CD8-positive, alpha-beta memory T cell (primary cell): Measurements from ENCODE around the gene STXBP6. TPM values are rescaled to one million over a fixed set of nuclear protein-coding genes. Genes with fewer than 3 reads are reported as not detected.
"Not testable (repeated sequence)": the region's sequence is repeated elsewhere in the genome, so short reads cannot be mapped to it uniquely, and the experiment has no call there.

Experiments
- CTCF ChIA-PET: fragments of 350-600 bp; sonication (Branson Sonifier 250); formaldehyde crosslinking; loops from one replicate; lab custom pipeline; 2021; ENCODE audit warnings: antibody characterized with exemption; lab: Charles Lee
- POLR2A ChIA-PET: fragments of 350-600 bp; sonication (Branson Sonifier 250); formaldehyde crosslinking; loops from one replicate; lab custom pipeline; 2021; ENCODE audit warnings: antibody characterized with exemption; lab: Charles Lee
- DNase-seq, 5 donors: peaks; one replicate each; pipeline versions ENCODE4 v3.0.0 to v3.0.0-alpha.2; 2020 to 2022; ENCODE audit warnings: mixed read lengths in 1 of 5
- H3K27ac ChIP-seq: one replicate; pipeline ENCODE4 v1.7.0; 2013; ENCODE audit warnings: low read depth, mild to moderate bottlenecking, low read length, moderate library complexity
- H3K27me3 ChIP-seq: 2 replicates; pipeline ENCODE4 v1.7.0; 2013; ENCODE audit warnings: low read length, mild to moderate bottlenecking; ENCODE audit not compliant: insufficient read depth, poor library complexity, severe bottlenecking
- H3K36me3 ChIP-seq: 2 replicates; pipeline ENCODE4 v1.7.0; 2013; ENCODE audit warnings: mild to moderate bottlenecking, low read length, moderate library complexity; ENCODE audit not compliant: insufficient read depth
- H3K4me1 ChIP-seq: 2 replicates; pipeline ENCODE4 v1.7.0; 2013; ENCODE audit warnings: mild to moderate bottlenecking, low read length, moderate library complexity; ENCODE audit not compliant: insufficient read depth
- H3K4me3 ChIP-seq: 2 replicates; pipeline ENCODE4 v1.7.0; 2013; ENCODE audit warnings: mild to moderate bottlenecking, low read length
- H3K9me3 ChIP-seq: 2 replicates; pipeline ENCODE4 v1.7.0; 2013; ENCODE audit warnings: mild to moderate bottlenecking, low read length
- H3K27ac Mint-ChIP-seq, 8 donors: one replicate each; pipeline ENCODE4 v1.8.0; 2020 to 2021; ENCODE audit warnings: mixed read lengths in 8 of 8, mild to moderate bottlenecking in 6 of 8, inconsistent platforms in 3 of 8, moderate library complexity in 3 of 8
- H3K27me3 Mint-ChIP-seq, 2 donors: one replicate each; pipeline ENCODE4 v1.8.0; 2020 to 2021; ENCODE audit warnings: mixed read lengths in 2 of 2, mild to moderate bottlenecking in 1 of 2, moderate library complexity in 1 of 2
- H3K36me3 Mint-ChIP-seq, 3 donors: one replicate each; pipeline ENCODE4 v1.8.0; 2020 to 2021; ENCODE audit warnings: mixed read lengths in 3 of 3, inconsistent platforms in 1 of 3, mild to moderate bottlenecking in 1 of 3
- H3K4me1 Mint-ChIP-seq, 3 donors: one replicate each; pipeline ENCODE4 v1.8.0; 2020 to 2021; ENCODE audit warnings: mixed read lengths in 3 of 3, inconsistent platforms in 1 of 3, mild to moderate bottlenecking in 1 of 3
- H3K4me3 Mint-ChIP-seq, 7 donors: one replicate each; pipeline ENCODE4 v1.8.0; 2020 to 2021; ENCODE audit warnings: mixed read lengths in 7 of 7, mild to moderate bottlenecking in 6 of 7, moderate library complexity in 4 of 7, inconsistent platforms in 2 of 7
- H3K9me3 Mint-ChIP-seq, 5 donors: one replicate each; pipeline ENCODE4 v1.8.0; 2020 to 2022; ENCODE audit warnings: mixed read lengths in 5 of 5, mild to moderate bottlenecking in 3 of 5, moderate library complexity in 2 of 5, inconsistent platforms in 1 of 5
- polyA plus RNA-seq: library from polyadenylated mRNA; unstranded; fragments of 300-500 nt; fragmentation: Illumina TruSeq; gene quantifications from one replicate; pipeline ENCODE4 v1.2.3, GENCODE V29; 2021
- total RNA-seq, 2 experiments: library from RNA; stranded (reverse); gene quantifications; one replicate each; pipeline ENCODE4 v1.2.3, GENCODE V29; 2021

The STXBP6 gene
- total and polyA plus RNA-seq, 3 experiments from 2014 or later, result 0.28 to 0.38 TPM; not detected in 1

- H3K36me3 Mint-ChIP-seq, H3K9me3 Mint-ChIP-seq, H3K27me3 ChIP-seq, H3K4me3 Mint-ChIP-seq, H3K27ac ChIP-seq, H3K27ac Mint-ChIP-seq, H3K4me1 Mint-ChIP-seq, H3K9me3 ChIP-seq, CTCF ChIA-PET, H3K36me3 ChIP-seq, H3K4me3 ChIP-seq, POLR2A ChIA-PET, H3K4me1 ChIP-seq, DNase-seq: not testable (repeated sequence)
- peaks cover 0 to 20% of the 10 kb centered on the region in 2 donors for H3K27me3 Mint-ChIP-seq
Observed at GRCh38 chr14:24962118-24962517, 87.8 kb downstream of the STXBP6 start.

DNA sequence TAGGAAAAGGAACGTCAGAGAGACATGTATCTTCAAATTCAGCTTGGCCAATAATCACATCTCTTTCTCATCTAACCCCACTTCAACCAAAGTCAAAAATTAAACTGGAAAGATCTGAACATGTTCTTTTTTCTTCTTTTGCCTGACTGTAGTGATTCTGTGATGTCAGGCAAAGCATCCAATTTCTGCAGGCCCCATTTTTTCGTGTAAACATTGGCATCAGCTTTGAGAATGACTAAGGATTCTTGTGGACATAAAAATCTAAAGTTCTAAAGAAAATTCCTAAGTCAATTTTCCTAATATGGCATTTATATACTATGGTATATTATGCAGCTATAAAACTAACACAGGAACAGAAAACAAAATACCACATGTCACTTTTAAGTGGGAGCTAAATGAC is 89.1 kb downstream of the STXBP6 start:
- Histone ChIP-seq H3K27me3 (no peaks in the 10 kb centered on the region), H3K4me3 (no peak overlapping the region), H3K27ac (no peak overlapping the region), H3K9me3 (no peaks in the 10 kb centered on the region), H3K36me3 (no peaks in the 10 kb centered on the region), H3K4me1 (no peaks in the 10 kb centered on the region)
- Mint-ChIP-seq H3K9me3 (peaks cover 0 to 1% (median 0%) of the 10 kb centered on the region in 5 donors), H3K27ac (peak overlapping the region in 1 of 8 donors; percentile 13), H3K4me1 (no peaks in the 10 kb centered on the region), H3K36me3 (no peaks in the 10 kb centered on the region), H3K27me3 (peaks cover 0 to 24% of the 10 kb centered on the region in 2 donors), H3K4me3 (no peak overlapping the region)
- DNase-seq, result no peak
- ChIA-PET CTCF (no interaction called here), POLR2A (no interaction called here)

- H3K9me3 Mint-ChIP-seq, result peaks cover 0 to 1% (median 0%) of the 10 kb centered on the region in 5 donors
- no peaks in the 10 kb centered on the region for H3K27me3 ChIP-seq
- ChIA-PET POLR2A (no interaction called here), CTCF (no interaction called here)
- H3K4me3 ChIP-seq, result no peak overlapping the region
- no peaks in the 10 kb centered on the region for H3K9me3 ChIP-seq
- H3K36me3 Mint-ChIP-seq, result peaks cover 0 to 2% (median 0%) of the 10 kb centered on the region in 3 donors
- no peak for DNase-seq
- H3K4me1 Mint-ChIP-seq, result no peaks in the 10 kb centered on the region
- no peaks in the 10 kb centered on the region for H3K36me3 ChIP-seq
- no peak overlapping the region for H3K27ac Mint-ChIP-seq
- no peak overlapping the region for H3K4me3 Mint-ChIP-seq
- no peak overlapping the region for H3K27ac ChIP-seq
- H3K4me1 ChIP-seq, result no peaks in the 10 kb centered on the region
- peaks cover 3 to 34% of the 10 kb centered on the region in 2 donors for H3K27me3 Mint-ChIP-seq
Observed at GRCh38 chr14:24959791-24960331, 90.1 kb downstream of the STXBP6 start.

GRCh38 chr14:24958271-24958670 is 91.7 kb downstream of the STXBP6 start:
- Mint-ChIP-seq H3K9me3 (peaks cover 0 to 1% (median 0%) of the 10 kb centered on the region in 5 donors), H3K4me3 (no peak overlapping the region), H3K36me3 (peaks cover 0 to 4% (median 0%) of the 10 kb centered on the region in 3 donors), H3K27me3 (peaks cover 5 to 45% of the 10 kb centered on the region in 2 donors), H3K27ac (no peak overlapping the region), H3K4me1 (no peaks in the 10 kb centered on the region)
- ChIA-PET POLR2A (no interaction called here), CTCF (no interaction called here)
- no peaks in the 10 kb centered on the region for H3K36me3 ChIP-seq
- no peaks in the 10 kb centered on the region for H3K9me3 ChIP-seq
- DNase-seq, result no peak
- H3K4me3 ChIP-seq, result no peak overlapping the region
- no peaks in the 10 kb centered on the region for H3K4me1 ChIP-seq
- no peaks in the 10 kb centered on the region for H3K27me3 ChIP-seq
- H3K27ac ChIP-seq, result no peak overlapping the region

GRCh38 chr14:24957814-24958213 is 92.1 kb downstream of the STXBP6 start:
- Histone ChIP-seq H3K27me3 (no peaks in the 10 kb centered on the region), H3K4me1 (no peaks in the 10 kb centered on the region), H3K4me3 (no peak overlapping the region), H3K27ac (no peak overlapping the region), H3K9me3 (no peaks in the 10 kb centered on the region), H3K36me3 (no peaks in the 10 kb centered on the region)
- CTCF ChIA-PET, result no interaction called here
- Mint-ChIP-seq H3K9me3 (peaks cover 0 to 1% (median 0%) of the 10 kb centered on the region in 5 donors), H3K4me1 (no peaks in the 10 kb centered on the region), H3K4me3 (no peak overlapping the region), H3K27ac (no peak overlapping the region), H3K36me3 (peaks cover 0 to 4% (median 0%) of the 10 kb centered on the region in 3 donors), H3K27me3 (peaks cover 5 to 49% of the 10 kb centered on the region in 2 donors)
- POLR2A ChIA-PET, result no interaction called here
- DNase-seq, result no peak

DNA sequence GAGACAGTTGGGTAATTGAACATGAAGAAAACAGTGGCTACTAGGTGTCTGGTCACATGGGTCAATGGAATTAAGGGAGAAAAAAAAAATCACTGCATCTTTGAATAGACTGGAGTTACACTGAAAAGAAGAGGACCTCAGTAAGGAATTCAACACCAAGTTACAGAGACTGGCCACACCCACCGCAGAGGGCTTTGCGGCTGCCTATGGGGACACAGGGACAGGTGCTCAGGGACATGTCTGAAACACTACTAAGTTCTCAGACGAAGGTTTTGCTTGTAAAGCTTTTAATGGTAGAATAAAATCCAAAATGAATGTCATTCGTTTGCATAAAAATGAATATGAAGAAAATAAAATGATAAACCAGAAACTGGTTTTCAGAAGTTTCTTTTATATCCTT is 93.8 kb downstream of the STXBP6 start:
- H3K4me1 ChIP-seq, result no peaks in the 10 kb centered on the region
- ChIA-PET POLR2A (no interaction called here), CTCF (no interaction called here)
- H3K27ac ChIP-seq, result no peak overlapping the region
- Mint-ChIP-seq H3K27me3 (peaks cover 5 to 45% of the 10 kb centered on the region in 2 donors), H3K9me3 (peaks cover 0 to 1% (median 0%) of the 10 kb centered on the region in 5 donors), H3K4me1 (no peaks in the 10 kb centered on the region), H3K4me3 (no peak overlapping the region), H3K36me3 (peaks cover 0 to 4% (median 0%) of the 10 kb centered on the region in 3 donors), H3K27ac (no peak overlapping the region)
- no peaks in the 10 kb centered on the region for H3K27me3 ChIP-seq
- no peak for DNase-seq
- no peaks in the 10 kb centered on the region for H3K36me3 ChIP-seq
- no peak overlapping the region for H3K4me3 ChIP-seq
- no peaks in the 10 kb centered on the region for H3K9me3 ChIP-seq

DNA sequence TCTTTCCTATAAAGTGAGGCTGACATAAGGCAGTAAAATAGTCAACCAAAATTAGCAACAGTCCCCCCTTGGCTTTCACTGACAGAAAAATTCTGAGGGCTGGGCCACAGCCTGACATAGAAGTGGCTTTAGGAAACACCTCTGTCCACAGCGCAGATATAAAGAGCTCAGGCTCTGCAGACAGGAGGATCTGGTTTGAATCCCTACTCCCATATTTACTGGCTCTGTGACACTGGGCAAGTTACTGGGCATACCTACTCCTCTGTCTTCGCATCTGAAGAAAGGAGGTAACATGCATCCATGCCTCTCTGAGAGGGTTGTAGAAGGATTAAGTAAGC is 95.3 kb downstream of the STXBP6 start:
- H3K9me3 ChIP-seq, result no peaks in the 10 kb centered on the region
- DNase-seq, result no peak
- Mint-ChIP-seq H3K4me3 (no peak overlapping the region), H3K36me3 (peaks cover 0 to 4% (median 0%) of the 10 kb centered on the region in 3 donors), H3K9me3 (peaks cover 0 to 1% (median 0%) of the 10 kb centered on the region in 5 donors), H3K27ac (no peak overlapping the region), H3K4me1 (no peaks in the 10 kb centered on the region), H3K27me3 (peaks cover 7 to 45% of the 10 kb centered on the region in 2 donors)
- H3K27me3 ChIP-seq, result no peaks in the 10 kb centered on the region
- H3K4me1 ChIP-seq, result no peaks in the 10 kb centered on the region
- POLR2A ChIA-PET, result no interaction called here
- H3K4me3 ChIP-seq, result no peak overlapping the region
- H3K27ac ChIP-seq, result no peak overlapping the region
- CTCF ChIA-PET, result no interaction called here
- no peaks in the 10 kb centered on the region for H3K36me3 ChIP-seq

- no peaks in the 10 kb centered on the region for H3K9me3 ChIP-seq
- Mint-ChIP-seq H3K9me3 (peaks cover 0 to 1% (median 0%) of the 10 kb centered on the region in 5 donors), H3K27ac (no peak overlapping the region), H3K4me1 (no peaks in the 10 kb centered on the region), H3K36me3 (peaks cover 0 to 4% (median 0%) of the 10 kb centered on the region in 3 donors), H3K27me3 (peaks cover 7 to 45% of the 10 kb centered on the region in 2 donors), H3K4me3 (no peak overlapping the region)
- CTCF ChIA-PET, result no interaction called here
- H3K27ac ChIP-seq, result no peak overlapping the region
- DNase-seq, result no peak
- H3K4me3 ChIP-seq, result no peak overlapping the region
- H3K27me3 ChIP-seq, result no peaks in the 10 kb centered on the region
- no peaks in the 10 kb centered on the region for H3K4me1 ChIP-seq
- H3K36me3 ChIP-seq, result no peaks in the 10 kb centered on the region
- POLR2A ChIA-PET, result no interaction called here
Observed at GRCh38 chr14:24954037-24954699, 95.8 kb downstream of the STXBP6 start.
